Measurements from ENCODE around the gene JAML.
"Not testable (repeated sequence)": the region's sequence is repeated elsewhere in the genome, so short reads cannot be mapped to it uniquely, and the experiment has no call there.

JAML gene

DNA sequence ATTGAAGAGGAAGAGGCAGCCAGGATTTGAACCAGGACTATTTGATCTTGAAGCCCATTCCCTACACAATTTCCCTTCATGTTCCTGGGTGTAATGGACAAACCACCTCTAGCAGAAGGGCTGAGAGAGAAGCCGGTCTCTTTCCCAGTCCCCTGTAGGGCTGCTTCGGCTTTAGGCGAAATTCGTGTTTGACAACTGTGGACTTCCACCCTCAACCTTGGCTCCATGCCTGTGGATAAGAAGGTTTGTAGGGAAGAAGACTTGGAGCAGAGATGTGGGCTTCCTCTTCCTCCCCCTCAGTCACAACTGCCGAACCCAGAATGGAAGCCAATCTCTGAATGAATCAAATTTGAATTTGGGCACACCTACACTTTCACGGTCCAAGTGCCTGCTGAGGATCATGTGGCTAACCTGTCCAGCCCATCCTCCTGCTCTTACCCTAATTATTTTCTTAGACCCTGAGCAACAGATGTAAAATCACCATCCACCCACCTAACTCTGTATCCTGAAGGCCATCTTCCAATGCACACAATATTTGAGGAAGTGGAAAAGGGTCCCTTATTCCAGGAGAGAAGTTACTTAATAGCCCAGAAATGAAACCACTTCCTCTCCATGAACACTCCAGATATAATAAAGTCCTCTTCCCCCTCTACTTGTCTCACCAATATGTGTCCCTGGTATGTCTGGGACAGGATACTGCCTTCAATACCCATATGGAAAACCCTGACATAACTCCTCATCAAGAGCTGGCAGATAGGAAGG, 38.3 kb downstream of the JAML start:
- Histone ChIP-seq H4K8ac (ENCODE audit: low read length) (no peak overlapping the region), H3K27me3 (ENCODE audit: control insufficient read depth in 1 of 2, insufficient read depth in 1 of 2, low read length in 2 of 2) (peaks cover 27 to 39% of the 10 kb centered on the region in 2 experiments), H2BK15ac (ENCODE audit: low read depth, poor library complexity, severe bottlenecking) (no peak overlapping the region), H3K18ac (ENCODE audit: low read depth in 1 of 2, low read length in 2 of 2) (no peak overlapping the region), H2BK5ac (ENCODE audit: low read depth, low read length, poor library complexity, severe bottlenecking) (no peak overlapping the region), H4K91ac (ENCODE audit: low read length) (no peak overlapping the region), H3K27ac (ENCODE audit: low read length, poor library complexity, severe bottlenecking) (no peak overlapping the region), H3K9ac (ENCODE audit: low read length) (no peak overlapping the region), H3K14ac (ENCODE audit: low read length in 2 of 2) (no peak overlapping the region), H3K9me3 (ENCODE audit: control insufficient read depth, low read length) (peaks cover 4% of the 10 kb centered on the region), H3K4me2 (ENCODE audit: low read length, poor library complexity, severe bottlenecking) (no peak overlapping the region), H3K23ac (ENCODE audit: low read length in 2 of 2) (no peak overlapping the region), H2BK12ac (ENCODE audit: low read length in 2 of 2) (no peak overlapping the region), H3K36me3 (ENCODE audit: control insufficient read depth in 1 of 2, insufficient read depth in 2 of 2, low read depth in 1 of 2, low read length in 2 of 2) (no peaks in the 10 kb centered on the region), H3K4me1 (ENCODE audit: control insufficient read depth, insufficient read depth, low read depth, low read length) (no peaks in the 10 kb centered on the region), H2BK120ac (ENCODE audit: low read depth, low read length) (no peak overlapping the region), H2AFZ (ENCODE audit: low read depth, low read length) (no peak overlapping the region), H3K4ac (ENCODE audit: low read depth in 1 of 2, low read length in 2 of 2) (no peak overlapping the region), H3K4me3 (ENCODE audit: insufficient read depth in 1 of 2, low read depth in 1 of 2, low read length in 2 of 2) (no peak overlapping the region), H3K79me1 (replicated peaks; ENCODE audit: low read length, poor library complexity, severe bottlenecking) (no peaks in the 10 kb centered on the region), H2AK5ac (ENCODE audit: low read length, severe bottlenecking) (no peak overlapping the region)
- DNase-seq, result no peak
- 69% methylated on average over 5 of the region's 6 CpGs for WGBS

DNA sequence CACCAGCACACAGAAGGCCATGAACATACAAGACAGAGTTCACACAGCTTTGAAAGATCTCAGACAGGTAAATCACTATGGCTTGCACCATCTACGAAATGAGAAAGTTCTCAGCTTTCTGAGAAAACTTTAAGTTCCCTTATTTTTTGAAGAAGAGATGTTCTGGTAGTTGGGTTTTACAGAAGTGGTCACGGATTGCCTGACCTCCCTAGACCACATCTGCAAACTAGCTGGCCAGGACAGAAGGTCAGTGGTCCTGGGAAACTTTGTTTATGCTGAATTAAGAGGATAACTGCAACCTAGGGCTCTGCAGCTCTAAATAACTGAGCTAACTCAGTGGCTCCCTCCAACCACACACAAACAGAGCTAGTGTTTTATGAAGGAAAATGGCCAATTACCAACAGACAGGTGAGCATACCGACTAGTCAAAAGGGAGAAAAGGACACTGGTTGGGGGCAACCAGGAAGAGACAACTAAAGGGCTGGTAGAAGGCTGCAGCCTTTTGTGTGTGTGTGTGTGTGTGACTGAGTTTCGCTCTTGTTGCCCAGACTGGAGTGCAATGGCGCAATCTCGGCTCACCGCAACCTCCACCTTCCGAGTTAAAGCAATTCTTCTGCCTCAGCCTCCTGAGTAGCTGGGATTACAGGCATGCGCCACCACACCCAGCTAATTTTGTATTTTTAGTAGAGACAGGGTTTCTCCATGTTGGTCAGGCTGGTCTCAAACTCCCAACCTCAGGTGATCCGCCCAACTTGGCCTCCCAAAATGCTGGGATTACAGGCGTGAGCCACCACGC, 39.8 kb downstream of the JAML start:
- DNase-seq, result no peak
- Histone ChIP-seq H3K4me1 (ENCODE audit: control insufficient read depth, insufficient read depth, low read depth, low read length) (peaks cover 2% of the 10 kb centered on the region), H3K23ac (ENCODE audit: low read length in 2 of 2) (no peak overlapping the region), H3K18ac (ENCODE audit: low read depth in 1 of 2, low read length in 2 of 2) (no peak overlapping the region), H2AFZ (ENCODE audit: low read depth, low read length) (no peak overlapping the region), H3K4me3 (ENCODE audit: insufficient read depth in 1 of 2, low read depth in 1 of 2, low read length in 2 of 2) (no peak overlapping the region), H2BK120ac (ENCODE audit: low read depth, low read length) (no peak overlapping the region), H3K27me3 (ENCODE audit: control insufficient read depth in 1 of 2, insufficient read depth in 1 of 2, low read length in 2 of 2) (peaks cover 36 to 41% of the 10 kb centered on the region in 2 experiments), H4K91ac (ENCODE audit: low read length) (no peak overlapping the region), H3K36me3 (ENCODE audit: control insufficient read depth in 1 of 2, insufficient read depth in 2 of 2, low read depth in 1 of 2, low read length in 2 of 2) (no peaks in the 10 kb centered on the region), H2BK12ac (ENCODE audit: low read length in 2 of 2) (no peak overlapping the region), H2BK5ac (ENCODE audit: low read depth, low read length, poor library complexity, severe bottlenecking) (no peak overlapping the region), H3K4me2 (ENCODE audit: low read length, poor library complexity, severe bottlenecking) (no peak overlapping the region), H2AK5ac (ENCODE audit: low read length, severe bottlenecking) (no peak overlapping the region), H2BK15ac (ENCODE audit: low read depth, poor library complexity, severe bottlenecking) (no peak overlapping the region), H3K9me3 (ENCODE audit: control insufficient read depth, low read length) (peaks cover 4% of the 10 kb centered on the region), H3K14ac (ENCODE audit: low read length in 2 of 2) (no peak overlapping the region), H3K4ac (ENCODE audit: low read depth in 1 of 2, low read length in 2 of 2) (no peak overlapping the region), H3K9ac (ENCODE audit: low read length) (no peak overlapping the region), H3K79me1 (replicated peaks; ENCODE audit: low read length, poor library complexity, severe bottlenecking) (no peaks in the 10 kb centered on the region), H3K27ac (ENCODE audit: low read length, poor library complexity, severe bottlenecking) (no peak overlapping the region), H4K8ac (ENCODE audit: low read length) (no peak overlapping the region)
- 89% methylated on average over 11 of the region's 12 CpGs for WGBS

DNA sequence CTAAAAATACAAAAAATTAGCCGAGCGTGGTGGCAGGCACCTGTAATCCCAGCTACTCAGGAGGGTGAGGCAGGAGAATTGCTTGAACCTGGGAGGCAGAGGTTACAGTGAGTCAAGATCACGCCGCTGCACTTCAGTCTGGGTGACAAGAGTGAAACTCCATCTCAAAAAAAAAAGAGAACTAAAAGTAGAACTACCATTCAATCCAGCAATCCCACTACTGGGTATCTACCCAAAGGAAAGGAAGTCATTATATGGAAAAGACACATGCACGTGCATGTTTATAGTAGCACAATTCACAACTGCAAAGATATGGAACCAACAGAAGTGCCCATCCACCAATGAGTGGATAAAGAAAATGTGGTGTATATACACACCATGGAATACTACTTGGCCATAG, 41.1 kb downstream of the JAML start:
- H4K8ac ChIP-seq (ENCODE audit: low read length); H3K4ac ChIP-seq (ENCODE audit: low read depth in 1 of 2, low read length in 2 of 2); H3K4me2 ChIP-seq (ENCODE audit: low read length, poor library complexity, severe bottlenecking); H2BK12ac ChIP-seq (ENCODE audit: low read length in 2 of 2); H3K27ac ChIP-seq (ENCODE audit: low read length, poor library complexity, severe bottlenecking); H3K79me1 ChIP-seq (replicated peaks; ENCODE audit: low read length, poor library complexity, severe bottlenecking); H2AFZ ChIP-seq (ENCODE audit: low read depth, low read length); H2BK120ac ChIP-seq (ENCODE audit: low read depth, low read length); H4K91ac ChIP-seq (ENCODE audit: low read length); H2BK15ac ChIP-seq (ENCODE audit: low read depth, poor library complexity, severe bottlenecking); H3K4me3 ChIP-seq (ENCODE audit: insufficient read depth in 1 of 2, low read depth in 1 of 2, low read length in 2 of 2); H3K18ac ChIP-seq (ENCODE audit: low read depth in 1 of 2, low read length in 2 of 2); H2AK5ac ChIP-seq (ENCODE audit: low read length, severe bottlenecking); H3K4me1 ChIP-seq (ENCODE audit: control insufficient read depth, insufficient read depth, low read depth, low read length); DNase-seq; H3K36me3 ChIP-seq (ENCODE audit: control insufficient read depth in 1 of 2, insufficient read depth in 2 of 2, low read depth in 1 of 2, low read length in 2 of 2); H3K9ac ChIP-seq (ENCODE audit: low read length); H3K23ac ChIP-seq (ENCODE audit: low read length in 2 of 2); H3K9me3 ChIP-seq (ENCODE audit: control insufficient read depth, low read length); H2BK5ac ChIP-seq (ENCODE audit: low read depth, low read length, poor library complexity, severe bottlenecking); H3K14ac ChIP-seq (ENCODE audit: low read length in 2 of 2): not testable (repeated sequence)
- WGBS, result 85% methylated on average over 5 of the region's 5 CpGs
- H3K27me3 ChIP-seq (ENCODE audit: control insufficient read depth in 1 of 2, insufficient read depth in 1 of 2, low read length in 2 of 2), result peaks cover 39 to 44% of the 10 kb centered on the region in 2 experiments

DNA sequence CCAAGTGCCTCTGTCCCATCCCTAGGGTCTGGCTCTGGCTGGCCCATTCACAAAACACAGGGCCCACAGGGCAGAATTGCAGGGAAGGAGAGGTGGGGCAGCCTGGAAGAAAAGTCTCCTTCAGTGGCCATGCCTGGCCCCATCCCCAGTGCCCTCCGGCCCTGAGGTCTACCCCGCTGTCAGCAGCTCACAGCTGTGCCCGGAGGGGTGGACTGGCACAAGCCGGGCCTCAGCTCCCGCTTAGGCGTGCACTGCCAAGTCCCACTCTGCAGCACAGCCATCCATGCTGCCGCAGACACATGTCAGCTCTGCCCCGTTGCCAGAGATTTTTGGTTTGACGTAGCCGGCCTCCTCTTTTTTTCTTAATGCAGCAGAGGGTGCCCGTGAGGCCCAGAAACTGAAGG, 44.5 kb downstream of the JAML start:
- H3K9me3 ChIP-seq (ENCODE audit: control insufficient read depth, low read length), result peaks cover 4% of the 10 kb centered on the region
- no peak overlapping the region for H2AFZ ChIP-seq (ENCODE audit: low read depth, low read length)
- H3K23ac ChIP-seq (ENCODE audit: low read length in 2 of 2), result no peak overlapping the region
- H3K36me3 ChIP-seq (ENCODE audit: control insufficient read depth in 1 of 2, insufficient read depth in 2 of 2, low read depth in 1 of 2, low read length in 2 of 2), result no peaks in the 10 kb centered on the region
- H3K9ac ChIP-seq (ENCODE audit: low read length), result no peak overlapping the region
- peaks cover 7% of the 10 kb centered on the region for H3K4me1 ChIP-seq (ENCODE audit: control insufficient read depth, insufficient read depth, low read depth, low read length)
- WGBS, result 10% methylated on average over 11 of the region's 11 CpGs
- no peak overlapping the region for H4K8ac ChIP-seq (ENCODE audit: low read length)
- H2BK120ac ChIP-seq (ENCODE audit: low read depth, low read length), result no peak overlapping the region
- no peak overlapping the region for H3K18ac ChIP-seq (ENCODE audit: low read depth in 1 of 2, low read length in 2 of 2)
- H2BK15ac ChIP-seq (ENCODE audit: low read depth, poor library complexity, severe bottlenecking), result no peak overlapping the region
- H4K91ac ChIP-seq (ENCODE audit: low read length), result no peak overlapping the region
- H3K79me1 ChIP-seq (replicated peaks; ENCODE audit: low read length, poor library complexity, severe bottlenecking), result no peaks in the 10 kb centered on the region
- H3K4ac ChIP-seq (ENCODE audit: low read depth in 1 of 2, low read length in 2 of 2), result no peak overlapping the region
- no peak overlapping the region for H2BK5ac ChIP-seq (ENCODE audit: low read depth, low read length, poor library complexity, severe bottlenecking)
- no peak overlapping the region for H3K14ac ChIP-seq (ENCODE audit: low read length in 2 of 2)
- H3K27ac ChIP-seq (ENCODE audit: low read length, poor library complexity, severe bottlenecking), result no peak overlapping the region
- H2AK5ac ChIP-seq (ENCODE audit: low read length, severe bottlenecking), result no peak overlapping the region
- no peak overlapping the region for H2BK12ac ChIP-seq (ENCODE audit: low read length in 2 of 2)
- H3K27me3 ChIP-seq (ENCODE audit: control insufficient read depth in 1 of 2, insufficient read depth in 1 of 2, low read length in 2 of 2), result peaks cover 41 to 45% of the 10 kb centered on the region in 2 experiments
- DNase-seq, result no peak
- H3K4me2 ChIP-seq (ENCODE audit: low read length, poor library complexity, severe bottlenecking), result no peak overlapping the region
- H3K4me3 ChIP-seq (ENCODE audit: insufficient read depth in 1 of 2, low read depth in 1 of 2, low read length in 2 of 2), result no peak overlapping the region
